ENCODE measurements around the gene ACACB.

DNA sequence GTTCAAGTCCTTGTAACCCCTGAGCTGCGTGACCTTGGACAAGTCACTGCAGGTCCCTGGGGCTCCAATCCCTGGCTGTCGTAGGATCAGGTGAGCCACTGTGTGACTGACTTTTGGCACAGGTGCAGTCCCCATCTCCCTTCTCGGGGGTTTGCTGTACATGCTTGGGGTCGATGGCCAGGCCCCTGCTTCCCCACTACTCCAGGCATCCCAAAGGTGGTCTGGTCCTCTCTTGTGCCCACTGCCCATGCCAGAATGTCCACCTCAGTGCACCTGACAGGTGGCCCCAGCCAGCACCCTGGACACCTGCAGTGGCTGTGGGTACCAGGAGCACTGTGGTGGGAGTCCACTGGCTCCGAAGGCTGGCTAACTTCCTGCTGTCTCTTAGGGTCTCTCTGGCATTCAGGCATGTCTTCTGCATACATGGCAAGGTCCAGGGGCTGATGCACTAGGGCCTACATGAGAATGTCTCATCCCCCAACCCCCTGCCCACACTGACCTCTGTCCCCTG is 178.0 kb downstream of the ACACB start:
- TF ChIP-seq, protein P1, sequence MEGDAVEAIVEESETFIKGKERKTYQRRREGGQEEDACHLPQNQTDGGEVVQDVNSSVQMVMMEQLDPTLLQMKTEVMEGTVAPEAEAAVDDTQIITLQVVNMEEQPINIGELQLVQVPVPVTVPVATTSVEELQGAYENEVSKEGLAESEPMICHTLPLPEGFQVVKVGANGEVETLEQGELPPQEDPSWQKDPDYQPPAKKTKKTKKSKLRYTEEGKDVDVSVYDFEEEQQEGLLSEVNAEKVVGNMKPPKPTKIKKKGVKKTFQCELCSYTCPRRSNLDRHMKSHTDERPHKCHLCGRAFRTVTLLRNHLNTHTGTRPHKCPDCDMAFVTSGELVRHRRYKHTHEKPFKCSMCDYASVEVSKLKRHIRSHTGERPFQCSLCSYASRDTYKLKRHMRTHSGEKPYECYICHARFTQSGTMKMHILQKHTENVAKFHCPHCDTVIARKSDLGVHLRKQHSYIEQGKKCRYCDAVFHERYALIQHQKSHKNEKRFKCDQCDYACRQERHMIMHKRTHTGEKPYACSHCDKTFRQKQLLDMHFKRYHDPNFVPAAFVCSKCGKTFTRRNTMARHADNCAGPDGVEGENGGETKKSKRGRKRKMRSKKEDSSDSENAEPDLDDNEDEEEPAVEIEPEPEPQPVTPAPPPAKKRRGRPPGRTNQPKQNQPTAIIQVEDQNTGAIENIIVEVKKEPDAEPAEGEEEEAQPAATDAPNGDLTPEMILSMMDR (conservative IDR thresholded peaks at IDR 0.05; ENCODE audit: low read depth, low read length): no peak
- no peak for TF ChIP-seq EZH2 (IDR thresholded peaks at IDR 0.05; ENCODE audit: borderline replicate concordance, low read depth, low read length, poor library complexity, severe bottlenecking)

All from A673 (cell line).